Keratinocyte (primary cell): ENCODE results near the gene UTP15. TPM values are rescaled to one million over a fixed set of nuclear protein-coding genes. Genes with fewer than 3 reads are reported as not detected.

ENCODE experiments used
- DNase-seq: peaks from one replicate; pipeline ENCODE4 v3.0.0-alpha.2; 2011; ENCODE audit warnings: low read depth, missing footprints, low spot score
- FAIRE-seq: peaks from 2 replicates; lab custom pipeline; 2011; peaks lifted over from hg19 to GRCh38; lab: Jason Lieb, UNC
- H2AFZ ChIP-seq: 2 replicates; pipeline ENCODE4 v1.6.0; 2012; ENCODE audit warnings: low read length, control low read depth, inconsistent platforms; ENCODE audit not compliant: control insufficient read depth
- H3K27ac ChIP-seq: 2 replicates; pipeline ENCODE4 v1.5.1; 2011; ENCODE audit warnings: low read length; ENCODE audit not compliant: control insufficient read depth, insufficient read depth
- H3K27me3 ChIP-seq: 3 replicates; pipeline ENCODE4 v1.6.0; 2011; ENCODE audit warnings: low read length; ENCODE audit not compliant: control insufficient read depth, insufficient read depth; ENCODE audit errors: extremely low read depth
- H3K36me3 ChIP-seq, 2 experiments: 2 replicates in 1 of 2; 3 replicates in 1 of 2; pipeline ENCODE4 v1.5.1; 2011; ENCODE audit warnings: low read length in 2 of 2, mild to moderate bottlenecking in 1 of 2; ENCODE audit not compliant: control insufficient read depth in 2 of 2, insufficient read depth in 2 of 2; ENCODE audit errors: extremely low read depth in 1 of 2
- H3K4me1 ChIP-seq: 3 replicates; pipeline ENCODE4 v1.5.1; 2011; ENCODE audit warnings: low read length; ENCODE audit not compliant: control insufficient read depth, insufficient read depth; ENCODE audit errors: extremely low read depth
- H3K4me2 ChIP-seq: 3 replicates; pipeline ENCODE4 v1.6.0; 2011; ENCODE audit warnings: low read depth, low read length; ENCODE audit not compliant: control insufficient read depth, insufficient read depth; ENCODE audit errors: extremely low read depth
- H3K4me3 ChIP-seq, 3 experiments: fragments of 200-600 bp in 1 of 3; sonication (generic) in 1 of 3; 2 replicates in 2 of 3; 3 replicates in 1 of 3; pipeline ENCODE4 v1.5.1; 2011 to 2016; ENCODE audit warnings: low read length in 3 of 3, mild to moderate bottlenecking in 3 of 3, control low read depth in 2 of 3, inconsistent platforms in 1 of 3, low read depth in 1 of 3, mixed read lengths in 1 of 3, mixed run types in 1 of 3, moderate library complexity in 1 of 3; ENCODE audit not compliant: control insufficient read depth in 2 of 3, insufficient read depth in 2 of 3; ENCODE audit errors: extremely low read depth in 1 of 3
- H3K79me2 ChIP-seq: 2 replicates; pipeline ENCODE4 v1.6.0; 2012; ENCODE audit warnings: low read length; ENCODE audit not compliant: control insufficient read depth, insufficient read depth
- H3K9ac ChIP-seq: 3 replicates; pipeline ENCODE4 v1.6.0; 2011; ENCODE audit warnings: low read length; ENCODE audit not compliant: control insufficient read depth, insufficient read depth; ENCODE audit errors: extremely low read depth
- H3K9me1 ChIP-seq: 3 replicates; pipeline ENCODE4 v1.6.0; 2011; ENCODE audit warnings: low read length; ENCODE audit not compliant: control insufficient read depth, insufficient read depth; ENCODE audit errors: extremely low read depth
- H3K9me3 ChIP-seq: 2 replicates; pipeline ENCODE4 v1.5.1; 2012; ENCODE audit warnings: low read depth, low read length; ENCODE audit not compliant: control insufficient read depth
- H4K20me1 ChIP-seq: 3 replicates; pipeline ENCODE4 v1.6.0; 2011; ENCODE audit warnings: low read length; ENCODE audit not compliant: control insufficient read depth, insufficient read depth; ENCODE audit errors: extremely low read depth
- EZH2 ChIP-seq: IDR thresholded peaks from one replicate; pipeline ENCODE4 v1.6.1; 2012; ENCODE audit warnings: inconsistent platforms, mild to moderate bottlenecking, low read length, moderate library complexity
- dilution Hi-C: fragments of 300-500 bp; cut with MboI; formaldehyde crosslinking; loops from one replicate; pipeline ENCODE4 v1.7.0; 2020; ENCODE audit warnings: low sequenced_read_pairs; ENCODE audit not compliant: extremely low pct_ligation_motif_present
- polyA plus RNA-seq, 5 experiments: library from polyadenylated mRNA; depleted of rRNA in 3 of 5; stranded (reverse) in 3 of 5; stranded (forward) in 1 of 5; unstranded in 1 of 5; fragments of >200 nt; gene quantifications; 1 replicate in 1 of 5; 2 replicates in 3 of 5; 3 replicates in 1 of 5; pipeline versions ENCODE4 v1.2.1 to v1.2.3, GENCODE V29; 2011 to 2012; ENCODE audit warnings: missing spikeins in 2 of 5, low read depth in 1 of 5, low replicate concordance in 1 of 5
- TF ChIP-seq, protein P1 (sequence below), 3 experiments: IDR thresholded peaks in 1 of 3; conservative IDR thresholded peaks in 1 of 3; optimal IDR thresholded peaks in 1 of 3; 2 replicates in 2 of 3; 3 replicates in 1 of 3; pipeline versions ENCODE3 to v1.5.1; 2011; ENCODE audit warnings: low read length in 3 of 3, mild to moderate bottlenecking in 3 of 3, moderate library complexity in 2 of 3, control low read depth in 1 of 3, inconsistent platforms in 1 of 3; ENCODE audit not compliant: insufficient read depth in 2 of 3; ENCODE audit errors: extremely low read depth in 1 of 3

The UTP15 gene
- polyA plus RNA-seq, 1 donor (not counting 4 experiments of a cell fraction or from before 2014, with no cell fraction given) = 28.3 TPM

DNA sequence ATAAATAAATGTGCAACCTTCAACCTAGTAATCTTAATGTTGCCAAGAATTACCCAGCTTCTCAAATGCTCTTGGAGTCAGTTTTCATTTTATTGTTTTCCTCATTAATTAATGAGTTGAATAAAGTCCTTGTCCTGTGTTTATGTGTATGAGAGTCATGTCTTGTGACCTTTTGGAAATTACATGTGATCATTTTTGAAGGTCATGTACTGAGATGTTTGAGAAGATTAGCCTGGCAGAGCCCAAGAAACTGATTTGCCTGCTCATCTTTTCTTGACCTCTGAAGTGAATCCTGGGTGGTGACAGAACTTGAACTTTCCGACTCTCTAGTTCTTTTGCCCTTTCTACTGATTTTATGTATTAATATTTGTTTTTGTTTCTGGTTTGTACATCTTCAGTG is 15.5 kb upstream of the UTP15 start:
- H3K9me3 ChIP-seq = no peaks in the 10 kb centered on the region
- H4K20me1 ChIP-seq = no peaks in the 10 kb centered on the region
- TF ChIP-seq EZH2 = no peak
- TF ChIP-seq, protein P1, sequence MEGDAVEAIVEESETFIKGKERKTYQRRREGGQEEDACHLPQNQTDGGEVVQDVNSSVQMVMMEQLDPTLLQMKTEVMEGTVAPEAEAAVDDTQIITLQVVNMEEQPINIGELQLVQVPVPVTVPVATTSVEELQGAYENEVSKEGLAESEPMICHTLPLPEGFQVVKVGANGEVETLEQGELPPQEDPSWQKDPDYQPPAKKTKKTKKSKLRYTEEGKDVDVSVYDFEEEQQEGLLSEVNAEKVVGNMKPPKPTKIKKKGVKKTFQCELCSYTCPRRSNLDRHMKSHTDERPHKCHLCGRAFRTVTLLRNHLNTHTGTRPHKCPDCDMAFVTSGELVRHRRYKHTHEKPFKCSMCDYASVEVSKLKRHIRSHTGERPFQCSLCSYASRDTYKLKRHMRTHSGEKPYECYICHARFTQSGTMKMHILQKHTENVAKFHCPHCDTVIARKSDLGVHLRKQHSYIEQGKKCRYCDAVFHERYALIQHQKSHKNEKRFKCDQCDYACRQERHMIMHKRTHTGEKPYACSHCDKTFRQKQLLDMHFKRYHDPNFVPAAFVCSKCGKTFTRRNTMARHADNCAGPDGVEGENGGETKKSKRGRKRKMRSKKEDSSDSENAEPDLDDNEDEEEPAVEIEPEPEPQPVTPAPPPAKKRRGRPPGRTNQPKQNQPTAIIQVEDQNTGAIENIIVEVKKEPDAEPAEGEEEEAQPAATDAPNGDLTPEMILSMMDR (optimal IDR thresholded peaks at IDR 0.05 in 1 of 3, IDR thresholded peaks at IDR 0.05 in 1 of 3, conservative IDR thresholded peaks at IDR 0.05 in 1 of 3; ENCODE audit: extremely low read depth in 1 of 3, insufficient read depth in 2 of 3, low read length in 3 of 3) = no peak
- no peak overlapping the region for H3K9ac ChIP-seq
- H3K36me3 ChIP-seq = peaks cover 2 to 5% of the 10 kb centered on the region in 2 experiments
- dilution Hi-C loops = no loop called here
- peak; percentile 5 for FAIRE-seq
- H3K4me2 ChIP-seq = no peak overlapping the region
- no peaks in the 10 kb centered on the region for H3K79me2 ChIP-seq
- H2AFZ ChIP-seq = no peak overlapping the region
- no peak overlapping the region for H3K27ac ChIP-seq
- DNase-seq = no peak
- H3K27me3 ChIP-seq = no peaks in the 10 kb centered on the region
- no peak overlapping the region for H3K4me3 ChIP-seq
- H3K4me1 ChIP-seq = peaks cover 6% of the 10 kb centered on the region
- H3K9me1 ChIP-seq = no peaks in the 10 kb centered on the region

DNA sequence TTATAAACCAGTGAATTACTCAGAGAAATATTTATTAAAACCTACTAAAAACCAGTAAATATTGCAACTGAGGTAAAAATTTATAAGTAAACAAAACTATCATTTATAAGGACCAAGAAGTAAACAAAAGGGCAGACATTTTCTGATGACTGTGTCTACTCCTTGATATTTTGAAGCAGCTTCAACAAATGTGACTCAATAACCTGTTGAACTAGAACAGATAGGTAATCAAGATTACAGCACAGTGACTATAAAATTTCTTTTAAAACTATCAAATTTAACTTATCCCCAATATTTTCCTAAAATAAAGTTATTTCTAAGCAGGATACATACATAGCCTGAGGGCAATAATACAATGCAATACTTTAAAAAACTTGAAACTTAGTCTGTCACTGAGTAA is 12.9 kb upstream of the UTP15 start:
- Histone ChIP-seq H2AFZ (no peak overlapping the region), H3K4me3 (no peak overlapping the region), H3K27ac (no peak overlapping the region), H3K4me1 (no peaks in the 10 kb centered on the region), H3K9me3 (no peaks in the 10 kb centered on the region), H3K36me3 (peaks cover 2 to 5% of the 10 kb centered on the region in 2 experiments), H3K27me3 (no peaks in the 10 kb centered on the region), H3K9me1 (no peaks in the 10 kb centered on the region), H3K79me2 (no peaks in the 10 kb centered on the region), H4K20me1 (no peaks in the 10 kb centered on the region), H3K4me2 (no peak overlapping the region), H3K9ac (no peak overlapping the region)
- FAIRE-seq (no peak), DNase-seq (no peak)
- no peak for TF ChIP-seq EZH2
- TF ChIP-seq, protein P1 (optimal IDR thresholded peaks at IDR 0.05 in 1 of 3, IDR thresholded peaks at IDR 0.05 in 1 of 3, conservative IDR thresholded peaks at IDR 0.05 in 1 of 3; ENCODE audit: extremely low read depth in 1 of 3, insufficient read depth in 2 of 3, low read length in 3 of 3) = no peak
- dilution Hi-C loops = no loop called here
